Stimulated activated CD4-positive, alpha-beta T cell treated with anti-CD3 and anti-CD28 coated beads, Interleukin-4, amount 100 ng/mL, for 4 hours (primary cell): ENCODE measurements around the gene TTC7B.
A peak's percentile ranks its signal among the peaks of the same experiment; 100 is the strongest.

ENCODE experiments used
- DNase-seq, 2 experiments: peaks; one replicate each; pipeline ENCODE4 v3.0.0-alpha.2; 2020

TTC7B gene

GRCh38 chr14:90773705-90774104 is 42.5 kb downstream of the TTC7B start:
- DNase-seq = no peak

- no peak for DNase-seq
Observed at GRCh38 chr14:90773196-90773486, 43.1 kb downstream of the TTC7B start.

GRCh38 chr14:90767899-90768298 is 48.3 kb downstream of the TTC7B start:
- no peak for DNase-seq

GRCh38 chr14:90760591-90761316 is 55.5 kb downstream of the TTC7B start:
- no peak for DNase-seq

GRCh38 chr14:90760078-90760444 is 56.2 kb downstream of the TTC7B start:
- DNase-seq = no peak

GRCh38 chr14:90759370-90760077 is 56.7 kb downstream of the TTC7B start:
- peak in 1 of 2 experiments; percentile 14 for DNase-seq

GRCh38 chr14:90758959-90759358 is 57.3 kb downstream of the TTC7B start:
- DNase-seq = peak in 1 of 2 experiments; percentile 29

GRCh38 chr14:90758028-90758889 is 58.0 kb downstream of the TTC7B start:
- peak; percentile 94 to 97 for DNase-seq

GRCh38 chr14:90757452-90757851 is 58.8 kb downstream of the TTC7B start:
- no peak for DNase-seq

- DNase-seq = no peak
Observed at GRCh38 chr14:90756755-90757345, 59.4 kb downstream of the TTC7B start.

GRCh38 chr14:90755661-90756304 is 60.4 kb downstream of the TTC7B start:
- no peak for DNase-seq

- DNase-seq = no peak
Observed at GRCh38 chr14:90753456-90754005, 62.7 kb downstream of the TTC7B start.

- DNase-seq = no peak
Observed at GRCh38 chr14:90750701-90751100, 65.5 kb downstream of the TTC7B start.

GRCh38 chr14:90750191-90750590 is 66.0 kb downstream of the TTC7B start:
- no peak for DNase-seq

- no peak for DNase-seq
Observed at GRCh38 chr14:90747909-90748308, 68.3 kb downstream of the TTC7B start.

GRCh38 chr14:90743826-90744225 is 72.4 kb downstream of the TTC7B start:
- no peak for DNase-seq

GRCh38 chr14:90743425-90743824 is 72.8 kb downstream of the TTC7B start:
- no peak for DNase-seq

GRCh38 chr14:90742729-90743128 is 73.5 kb downstream of the TTC7B start:
- DNase-seq = no peak

- no peak for DNase-seq
Observed at GRCh38 chr14:90742252-90742651, 74.0 kb downstream of the TTC7B start.

- no peak for DNase-seq
Observed at GRCh38 chr14:90741682-90741946, 74.6 kb downstream of the TTC7B start.

GRCh38 chr14:90740946-90741681 is 75.1 kb downstream of the TTC7B start:
- no peak for DNase-seq

- no peak for DNase-seq
Observed at GRCh38 chr14:90740081-90740480, 76.1 kb downstream of the TTC7B start.
